GM12878 (cell line): Measurements from ENCODE around the gene CAMTA1. TPM values are rescaled to one million over a fixed set of nuclear protein-coding genes. Genes with fewer than 3 reads are reported as not detected.

Experiments
- ATAC-seq: fragments of 200-7000 bp; cut with Tn5 transposase; 3 replicates; pipeline ENCODE4 v1.9.1; 2020; ENCODE audit warnings: mild to moderate bottlenecking, moderate library complexity
- BruUV-seq: library from RNA; stranded (reverse); fragments of 400-500 nt; replicated peaks from 2 replicates; lab custom pipeline; 2021; lab: Mats Ljungman, UMichigan
- CTCF ChIA-PET: fragments of 300-600 bp; sonication (Branson Sonifier 250); formaldehyde crosslinking; extraction: SDS; loops from one replicate; lab custom pipeline; 2021; ENCODE audit warnings: inconsistent platforms; lab: Yijun Ruan, JAX
- POLR2A ChIA-PET: fragments of 350-600 bp; formaldehyde crosslinking; extraction: SDS; loops from one replicate; lab custom pipeline; 2021; ENCODE audit warnings: inconsistent platforms; lab: Charles Lee
- RAD21 ChIA-PET: fragments of 300-600 bp; sonication (Branson Sonifier 250); formaldehyde crosslinking; loops from one replicate; lab custom pipeline; 2023; ENCODE audit warnings: antibody characterized with exemption; ENCODE audit not compliant: unreplicated experiment; lab: Charles Lee
- SMC1A ChIA-PET: fragments of 300-600 bp; sonication (Branson Sonifier 250); formaldehyde crosslinking; loops from one replicate; lab custom pipeline; 2023; ENCODE audit not compliant: unreplicated experiment, uncharacterized antibody; lab: Charles Lee
- DNase-seq: peaks from one replicate; pipeline ENCODE4 v3.0.0-alpha.2; 2011; ENCODE audit warnings: low read depth, low spot score
- FAIRE-seq: peaks from 3 replicates; lab custom pipeline; 2011; peaks lifted over from hg19 to GRCh38; lab: Jason Lieb, UNC
- H2AFZ ChIP-seq: 2 replicates; pipeline ENCODE4 v1.6.0; 2011; ENCODE audit warnings: low read depth, low read length, control low read depth; ENCODE audit not compliant: control insufficient read depth
- H3K27ac ChIP-seq: 2 replicates; pipeline ENCODE4 v1.5.1; 2011; ENCODE audit warnings: control low read depth; ENCODE audit not compliant: control insufficient read depth, insufficient read depth
- H3K27me3 ChIP-seq, 2 experiments: replicated peaks in 1 of 2; 2 replicates each; pipeline versions ENCODE4 v1.6.0 to v1.6.1; 2011; ENCODE audit warnings: low read length in 1 of 2; ENCODE audit not compliant: control insufficient read depth in 2 of 2, insufficient read depth in 2 of 2
- H3K36me3 ChIP-seq, 2 experiments: 2 replicates each; pipeline ENCODE4 v1.5.1; 2011; ENCODE audit warnings: low read length in 1 of 2; ENCODE audit not compliant: control insufficient read depth in 2 of 2, insufficient read depth in 2 of 2
- H3K4me1 ChIP-seq: 2 replicates; pipeline ENCODE4 v1.6.1; 2011; ENCODE audit warnings: mild to moderate bottlenecking, low read length, moderate library complexity, mixed read lengths; ENCODE audit not compliant: control insufficient read depth, insufficient read depth
- H3K4me2 ChIP-seq: 2 replicates; pipeline ENCODE4 v1.6.0; 2011; ENCODE audit warnings: control low read depth; ENCODE audit not compliant: control insufficient read depth, insufficient read depth
- H3K4me3 ChIP-seq: fragments of 200-600 bp; sonication (generic); 2 replicates; pipeline ENCODE4 v1.5.1; 2016
- H3K79me2 ChIP-seq: 2 replicates; pipeline ENCODE4 v1.6.0; 2011; ENCODE audit warnings: low read length; ENCODE audit not compliant: control insufficient read depth, insufficient read depth
- H3K9ac ChIP-seq: 2 replicates; pipeline ENCODE4 v1.8.0; 2011; ENCODE audit warnings: low read length, control low read depth, mixed read lengths; ENCODE audit not compliant: control insufficient read depth, insufficient read depth
- H3K9me3 ChIP-seq: replicated peaks from 3 replicates; pipeline ENCODE4 v1.5.1; 2011; ENCODE audit warnings: mild to moderate bottlenecking, low read length; ENCODE audit not compliant: control insufficient read depth, insufficient read depth
- H4K20me1 ChIP-seq: 2 replicates; pipeline ENCODE4 v1.6.0; 2011; ENCODE audit not compliant: control insufficient read depth, insufficient read depth
- FOXK2 ChIP-seq: fragments of 450-650 bp; IDR thresholded peaks from 2 replicates; pipeline ENCODE4 v1.6.1; 2017; ENCODE audit warnings: mild to moderate bottlenecking, moderate library complexity
- GABPA ChIP-seq: IDR thresholded peaks from 2 replicates; pipeline ENCODE4 v1.6.1; 2014; ENCODE audit warnings: antibody characterized with exemption, low read depth, mild to moderate bottlenecking, inconsistent platforms
- TARDBP ChIP-seq: IDR thresholded peaks from 2 replicates; pipeline ENCODE4 v1.6.1; 2016; ENCODE audit warnings: borderline replicate concordance
- TBL1XR1 ChIP-seq: IDR thresholded peaks from 2 replicates; pipeline ENCODE4 v1.6.1; 2012; ENCODE audit warnings: low read depth, low read length, improper control_type of control experiment
- WRNIP1 ChIP-seq: IDR thresholded peaks from 2 replicates; pipeline ENCODE4 v1.6.1; 2011; ENCODE audit warnings: low read depth, low read length, improper control_type of control experiment, borderline replicate concordance
- ZNF24 ChIP-seq: fragments of 450-650 bp; IDR thresholded peaks from 2 replicates; pipeline ENCODE4 v1.6.1; 2017; ENCODE audit warnings: antibody characterized with exemption, mild to moderate bottlenecking
- WGBS: methylation state at CpG from one replicate; pipeline ENCODE4 v1.1.6; 2016; ENCODE audit warnings: low lambda C conversion rate; ENCODE audit not compliant: insufficient replicate concordance, insufficient coverage; ENCODE audit errors: missing lambda C conversion rate; 5-methylcytosine and 5-hydroxymethylcytosine counted together
- in situ Hi-C: fragments of 300-500 bp; cut with MboI; formaldehyde crosslinking; loops from 9 replicates; pipeline ENCODE4 v1.14.3; 2018; ENCODE audit warnings: mixed read lengths
- intact Hi-C: fragments of 100-400 bp; cut with micrococcal nuclease; formaldehyde crosslinking; loops from one replicate; pipeline ENCODE4 v1.14.2; 2022; ENCODE audit not compliant: unreplicated experiment
- polyA plus RNA-seq, 11 experiments: library from polyadenylated mRNA; depleted of rRNA in 4 of 11; unstranded in 6 of 11; stranded (reverse) in 5 of 11; fragments of >200 nt; fragmentation: Nextera tagmentation in 4 of 11; fragmentation: Illumina TruSeq in 1 of 11; extraction: Ambion mirVana in 4 of 11; extraction: Trizol in 1 of 11; gene quantifications; 1 replicate in 1 of 11; 2 replicates in 10 of 11; pipeline versions ENCODE4 v1.2.1 to v1.2.3, GENCODE V29; 2011 to 2016; ENCODE audit warnings: inconsistent platforms in 2 of 11, missing spikeins in 2 of 11, low read depth in 1 of 11
- total RNA-seq, 4 experiments: library from RNA; depleted of rRNA in 3 of 4; stranded (reverse); fragments of >200 nt in 3 of 4; fragmentation: Illumina TruSeq in 1 of 4; extraction: Trizol in 1 of 4; gene quantifications; 2 replicates each; pipeline versions ENCODE4 v1.2.1 to v1.2.3, GENCODE V29; 2013 to 2021
- TF ChIP-seq, protein P1 (sequence below): IDR thresholded peaks from 2 replicates; pipeline ENCODE4 v1.6.1; 2011; ENCODE audit warnings: low read depth, low read length, improper control_type of control experiment, borderline replicate concordance
- TF ChIP-seq, protein P2 (sequence below): IDR thresholded peaks from 2 replicates; pipeline ENCODE4 v1.6.1; 2012; ENCODE audit warnings: low read depth, low read length, improper control_type of control experiment
- TF ChIP-seq, protein P3 (sequence below): fragments of 450-650 bp; formaldehyde crosslinking; IDR thresholded peaks from 2 replicates; pipeline ENCODE4 v1.4.0; 2022; ENCODE audit warnings: mild to moderate bottlenecking, moderate library complexity

Gene CAMTA1
- total and polyA plus RNA-seq, 10 of the 15 experiments (the other 5 are each of a cell fraction or from before 2014, with no cell fraction given), result 37.7 to 148 (median 76.4) TPM

DNA sequence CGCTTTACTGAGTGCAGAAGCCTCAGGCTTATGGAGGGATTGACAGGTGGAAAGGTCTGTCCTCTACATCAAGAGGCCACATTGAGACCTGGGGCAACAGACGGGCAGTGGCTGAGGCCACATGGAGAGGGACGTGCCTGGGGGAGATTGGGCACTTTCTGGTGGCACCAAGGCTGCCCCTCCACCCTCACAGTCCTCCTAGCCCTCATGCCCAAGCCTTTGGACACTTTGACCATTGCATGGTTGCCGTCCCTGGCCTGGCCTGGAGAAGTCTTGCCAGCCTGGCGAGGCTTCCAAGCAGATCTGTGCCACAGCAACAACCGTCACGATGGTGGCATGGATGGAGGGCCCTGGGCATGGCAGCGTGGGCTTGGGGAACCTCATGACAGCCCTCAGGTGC lies 793.8 kb downstream of the CAMTA1 start:
- FAIRE-seq, result no peak
- no peak overlapping the region for H3K4me3 ChIP-seq
- no peak overlapping the region for H2AFZ ChIP-seq
- SMC1A ChIA-PET, result no interaction called here
- RAD21 ChIA-PET, result no interaction called here
- no peak overlapping the region for H3K4me2 ChIP-seq
- intact Hi-C loops, result no loop called here
- H3K27me3 ChIP-seq, result no peaks in the 10 kb centered on the region
- H3K9ac ChIP-seq, result no peak overlapping the region
- POLR2A ChIA-PET, result no interaction called here
- H3K36me3 ChIP-seq, result no peaks in the 10 kb centered on the region
- ATAC-seq, result no peak
- H3K9me3 ChIP-seq, result no peaks in the 10 kb centered on the region
- no peak for DNase-seq
- in situ Hi-C loops, result no loop called here
- CTCF ChIA-PET, result no interaction called here
- no peaks in the 10 kb centered on the region for H4K20me1 ChIP-seq
- TF ChIP-seq, protein P1, sequence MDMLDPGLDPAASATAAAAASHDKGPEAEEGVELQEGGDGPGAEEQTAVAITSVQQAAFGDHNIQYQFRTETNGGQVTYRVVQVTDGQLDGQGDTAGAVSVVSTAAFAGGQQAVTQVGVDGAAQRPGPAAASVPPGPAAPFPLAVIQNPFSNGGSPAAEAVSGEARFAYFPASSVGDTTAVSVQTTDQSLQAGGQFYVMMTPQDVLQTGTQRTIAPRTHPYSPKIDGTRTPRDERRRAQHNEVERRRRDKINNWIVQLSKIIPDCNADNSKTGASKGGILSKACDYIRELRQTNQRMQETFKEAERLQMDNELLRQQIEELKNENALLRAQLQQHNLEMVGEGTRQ, result no peak
- TF ChIP-seq TARDBP (no peak), TBL1XR1 (no peak), WRNIP1 (no peak), FOXK2 (no peak), ZNF24 (no peak), GABPA (no peak)
- TF ChIP-seq, protein P2, sequence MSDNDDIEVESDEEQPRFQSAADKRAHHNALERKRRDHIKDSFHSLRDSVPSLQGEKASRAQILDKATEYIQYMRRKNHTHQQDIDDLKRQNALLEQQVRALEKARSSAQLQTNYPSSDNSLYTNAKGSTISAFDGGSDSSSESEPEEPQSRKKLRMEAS, result no peak
- TF ChIP-seq, protein P3, sequence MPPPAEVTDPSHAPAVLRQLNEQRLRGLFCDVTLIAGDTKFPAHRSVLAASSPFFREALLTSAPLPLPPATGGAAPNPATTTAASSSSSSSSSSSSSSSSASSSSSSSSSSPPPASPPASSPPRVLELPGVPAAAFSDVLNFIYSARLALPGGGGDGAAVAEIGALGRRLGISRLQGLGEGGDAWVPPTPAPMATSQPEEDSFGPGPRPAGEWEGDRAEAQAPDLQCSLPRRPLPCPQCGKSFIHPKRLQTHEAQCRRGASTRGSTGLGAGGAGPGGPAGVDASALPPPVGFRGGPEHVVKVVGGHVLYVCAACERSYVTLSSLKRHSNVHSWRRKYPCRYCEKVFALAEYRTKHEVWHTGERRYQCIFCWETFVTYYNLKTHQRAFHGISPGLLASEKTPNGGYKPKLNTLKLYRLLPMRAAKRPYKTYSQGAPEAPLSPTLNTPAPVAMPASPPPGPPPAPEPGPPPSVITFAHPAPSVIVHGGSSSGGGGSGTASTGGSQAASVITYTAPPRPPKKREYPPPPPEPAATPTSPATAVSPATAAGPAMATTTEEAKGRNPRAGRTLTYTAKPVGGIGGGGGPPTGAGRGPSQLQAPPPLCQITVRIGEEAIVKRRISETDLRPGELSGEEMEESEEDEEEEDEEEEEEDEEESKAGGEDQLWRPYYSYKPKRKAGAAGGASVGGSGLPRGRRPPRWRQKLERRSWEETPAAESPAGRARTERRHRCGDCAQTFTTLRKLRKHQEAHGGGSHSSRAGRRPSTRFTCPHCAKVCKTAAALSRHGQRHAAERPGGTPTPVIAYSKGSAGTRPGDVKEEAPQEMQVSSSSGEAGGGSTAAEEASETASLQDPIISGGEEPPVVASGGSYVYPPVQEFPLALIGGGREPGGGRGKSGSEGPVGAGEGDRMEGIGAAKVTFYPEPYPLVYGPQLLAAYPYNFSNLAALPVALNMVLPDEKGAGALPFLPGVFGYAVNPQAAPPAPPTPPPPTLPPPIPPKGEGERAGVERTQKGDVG (CRISPR knock-in tag), result no peak
- 1% methylated on average over 8 of the region's 8 CpGs for WGBS
- H3K79me2 ChIP-seq, result no peaks in the 10 kb centered on the region
- BruUV-seq, result no TSS peak
- no peaks in the 10 kb centered on the region for H3K4me1 ChIP-seq
- H3K27ac ChIP-seq, result no peak overlapping the region
